ENCODE results near the gene LTBP1.

Gene LTBP1

GRCh38 chr2:33136056-33136455 is 189.3 kb downstream of the LTBP1 start:
- no peak overlapping the region for H3K4me3 ChIP-seq (IDR thresholded peaks at IDR 0.05; ENCODE audit: insufficient read depth, low read depth, low read length)
- no peaks in the 10 kb centered on the region for H3K79me2 ChIP-seq (ENCODE audit: insufficient read depth, low read depth)
- H2AFZ ChIP-seq (ENCODE audit: low read depth), result no peak overlapping the region
- H3K27me3 ChIP-seq (ENCODE audit: insufficient read depth, low read depth), result no peaks in the 10 kb centered on the region
- H3K27ac ChIP-seq, result no peak overlapping the region
- no peaks in the 10 kb centered on the region for H4K20me1 ChIP-seq (ENCODE audit: insufficient read depth)
- TF ChIP-seq, protein P1, sequence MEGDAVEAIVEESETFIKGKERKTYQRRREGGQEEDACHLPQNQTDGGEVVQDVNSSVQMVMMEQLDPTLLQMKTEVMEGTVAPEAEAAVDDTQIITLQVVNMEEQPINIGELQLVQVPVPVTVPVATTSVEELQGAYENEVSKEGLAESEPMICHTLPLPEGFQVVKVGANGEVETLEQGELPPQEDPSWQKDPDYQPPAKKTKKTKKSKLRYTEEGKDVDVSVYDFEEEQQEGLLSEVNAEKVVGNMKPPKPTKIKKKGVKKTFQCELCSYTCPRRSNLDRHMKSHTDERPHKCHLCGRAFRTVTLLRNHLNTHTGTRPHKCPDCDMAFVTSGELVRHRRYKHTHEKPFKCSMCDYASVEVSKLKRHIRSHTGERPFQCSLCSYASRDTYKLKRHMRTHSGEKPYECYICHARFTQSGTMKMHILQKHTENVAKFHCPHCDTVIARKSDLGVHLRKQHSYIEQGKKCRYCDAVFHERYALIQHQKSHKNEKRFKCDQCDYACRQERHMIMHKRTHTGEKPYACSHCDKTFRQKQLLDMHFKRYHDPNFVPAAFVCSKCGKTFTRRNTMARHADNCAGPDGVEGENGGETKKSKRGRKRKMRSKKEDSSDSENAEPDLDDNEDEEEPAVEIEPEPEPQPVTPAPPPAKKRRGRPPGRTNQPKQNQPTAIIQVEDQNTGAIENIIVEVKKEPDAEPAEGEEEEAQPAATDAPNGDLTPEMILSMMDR (conservative IDR thresholded peaks at IDR 0.05; ENCODE audit: low read depth, low read length), result no peak
- no peaks in the 10 kb centered on the region for H3K36me3 ChIP-seq (ENCODE audit: insufficient read depth)
- H3K4me1 ChIP-seq (ENCODE audit: low read depth, poor library complexity, severe bottlenecking), result no peaks in the 10 kb centered on the region
- H3K9ac ChIP-seq, result no peak overlapping the region
- no peak overlapping the region for H3K4me2 ChIP-seq

DNA sequence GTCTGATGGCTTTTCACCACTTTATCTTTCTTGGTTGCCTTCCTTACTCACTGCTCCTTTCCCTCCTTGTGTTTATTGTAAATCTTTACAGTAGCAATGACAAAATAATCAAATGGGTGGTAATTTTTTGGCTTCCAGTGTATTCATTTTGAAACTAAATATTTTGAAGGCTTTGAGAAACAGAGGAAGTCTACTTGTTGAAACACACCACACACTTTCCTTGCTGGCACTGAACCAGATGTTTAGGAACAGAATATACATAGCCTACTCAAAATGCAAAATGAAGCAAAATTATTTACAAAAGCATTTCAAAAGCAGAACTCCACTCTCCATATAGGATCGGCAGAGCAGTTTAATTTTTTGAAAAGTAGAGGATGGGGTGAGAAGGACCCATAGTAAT is 189.8 kb downstream of the LTBP1 start:
- H3K4me2 ChIP-seq, result no peak overlapping the region
- H3K4me3 ChIP-seq (IDR thresholded peaks at IDR 0.05; ENCODE audit: insufficient read depth, low read depth, low read length), result no peak overlapping the region
- TF ChIP-seq, protein P1 (conservative IDR thresholded peaks at IDR 0.05; ENCODE audit: low read depth, low read length), result no peak
- no peaks in the 10 kb centered on the region for H3K27me3 ChIP-seq (ENCODE audit: insufficient read depth, low read depth)
- H3K79me2 ChIP-seq (ENCODE audit: insufficient read depth, low read depth), result no peaks in the 10 kb centered on the region
- no peaks in the 10 kb centered on the region for H3K36me3 ChIP-seq (ENCODE audit: insufficient read depth)
- H4K20me1 ChIP-seq (ENCODE audit: insufficient read depth), result no peaks in the 10 kb centered on the region
- H2AFZ ChIP-seq (ENCODE audit: low read depth), result no peak overlapping the region
- no peak overlapping the region for H3K9ac ChIP-seq
- H3K4me1 ChIP-seq (ENCODE audit: low read depth, poor library complexity, severe bottlenecking), result no peaks in the 10 kb centered on the region
- H3K27ac ChIP-seq, result no peak overlapping the region

DNA sequence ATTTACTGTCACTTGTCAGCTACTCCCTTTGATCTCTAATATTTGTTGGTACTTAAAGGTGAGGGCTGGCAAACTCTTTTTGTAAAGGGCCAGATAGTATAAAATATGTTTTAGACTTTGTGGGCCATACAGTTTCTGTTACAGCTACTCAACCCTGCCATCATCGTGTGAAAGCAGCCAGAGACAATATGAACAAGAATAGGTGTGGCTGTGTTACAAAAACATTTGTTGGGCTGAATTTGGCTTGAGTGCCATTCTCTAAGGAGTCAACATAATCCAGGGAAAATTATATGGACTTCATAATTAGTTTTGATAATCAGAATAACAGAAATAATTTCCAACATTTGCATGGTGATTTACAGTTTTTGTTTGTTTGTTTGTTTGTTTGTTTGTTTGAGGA is 190.6 kb downstream of the LTBP1 start:
- H2AFZ ChIP-seq (ENCODE audit: low read depth), result no peak overlapping the region
- no peaks in the 10 kb centered on the region for H4K20me1 ChIP-seq (ENCODE audit: insufficient read depth)
- H3K4me3 ChIP-seq (IDR thresholded peaks at IDR 0.05; ENCODE audit: insufficient read depth, low read depth, low read length), result no peak overlapping the region
- no peaks in the 10 kb centered on the region for H3K27me3 ChIP-seq (ENCODE audit: insufficient read depth, low read depth)
- H3K4me1 ChIP-seq (ENCODE audit: low read depth, poor library complexity, severe bottlenecking), result no peaks in the 10 kb centered on the region
- H3K4me2 ChIP-seq, result no peak overlapping the region
- H3K36me3 ChIP-seq (ENCODE audit: insufficient read depth), result no peaks in the 10 kb centered on the region
- no peaks in the 10 kb centered on the region for H3K79me2 ChIP-seq (ENCODE audit: insufficient read depth, low read depth)
- TF ChIP-seq, protein P1 (conservative IDR thresholded peaks at IDR 0.05; ENCODE audit: low read depth, low read length), result no peak
- H3K27ac ChIP-seq, result no peak overlapping the region
- H3K9ac ChIP-seq, result no peak overlapping the region

GRCh38 chr2:33139949-33140348 is 193.2 kb downstream of the LTBP1 start:
- H3K4me3 ChIP-seq (IDR thresholded peaks at IDR 0.05; ENCODE audit: insufficient read depth, low read depth, low read length), result no peak overlapping the region
- no peaks in the 10 kb centered on the region for H3K27me3 ChIP-seq (ENCODE audit: insufficient read depth, low read depth)
- no peaks in the 10 kb centered on the region for H4K20me1 ChIP-seq (ENCODE audit: insufficient read depth)
- H3K79me2 ChIP-seq (ENCODE audit: insufficient read depth, low read depth), result no peaks in the 10 kb centered on the region
- no peak overlapping the region for H3K9ac ChIP-seq
- TF ChIP-seq, protein P1 (conservative IDR thresholded peaks at IDR 0.05; ENCODE audit: low read depth, low read length), result no peak
- no peak overlapping the region for H3K27ac ChIP-seq
- H3K4me2 ChIP-seq, result no peak overlapping the region
- H3K36me3 ChIP-seq (ENCODE audit: insufficient read depth), result no peaks in the 10 kb centered on the region
- H2AFZ ChIP-seq (ENCODE audit: low read depth), result no peak overlapping the region
- no peaks in the 10 kb centered on the region for H3K4me1 ChIP-seq (ENCODE audit: low read depth, poor library complexity, severe bottlenecking)

Measured in KMS-11 (cell line).